Activated naive CD4-positive, alpha-beta T cell treated with anti-CD3 and anti-CD28 coated beads for 36 hours (primary cell): ENCODE data around the gene SMO. TPM values are rescaled to one million over a fixed set of nuclear protein-coding genes. Genes with fewer than 3 reads are reported as not detected.
"Not testable (repeated sequence)": the region's sequence is repeated elsewhere in the genome, so short reads cannot be mapped to it uniquely, and the experiment has no call there.

Experiments
- CTCF ChIA-PET: fragments of 350-600 bp; sonication (Branson Sonifier 250); formaldehyde crosslinking; loops from one replicate; lab custom pipeline; 2021; ENCODE audit warnings: antibody characterized with exemption; lab: Charles Lee
- DNase-seq: peaks from one replicate; pipeline ENCODE4 v3.0.0-alpha.2; 2020
- H3K27ac Mint-ChIP-seq: one replicate; pipeline ENCODE4 v1.8.0; 2021; ENCODE audit warnings: mild to moderate bottlenecking, mixed read lengths
- H3K27me3 Mint-ChIP-seq: one replicate; pipeline ENCODE4 v1.8.0; 2021; ENCODE audit warnings: low read depth, mixed read lengths
- H3K36me3 Mint-ChIP-seq: one replicate; pipeline ENCODE4 v1.8.0; 2021; ENCODE audit warnings: low read depth, mixed read lengths
- H3K4me1 Mint-ChIP-seq: one replicate; pipeline ENCODE4 v1.8.0; 2021; ENCODE audit warnings: low read depth, mixed read lengths
- H3K4me3 Mint-ChIP-seq: one replicate; pipeline ENCODE4 v1.8.0; 2021; ENCODE audit warnings: mild to moderate bottlenecking, moderate library complexity, mixed read lengths
- H3K9me3 Mint-ChIP-seq: one replicate; pipeline ENCODE4 v1.8.0; 2021; ENCODE audit warnings: mixed read lengths
- intact Hi-C: fragments of 100-400 bp; cut with micrococcal nuclease; formaldehyde crosslinking; loops from one replicate; pipeline ENCODE4 v1.15.1; 2023
- total RNA-seq, 2 experiments: library from RNA; stranded (reverse); gene quantifications; one replicate each; pipeline ENCODE4 v1.2.3, GENCODE V29; 2021

The SMO gene
- total RNA-seq, 2 experiments from 2014 or later, result 0.20 to 0.43 TPM

GRCh38 chr7:129213828-129214227, 25.4 kb downstream of the SMO start:
- CTCF ChIA-PET, result interaction anchor here (0.5 to 7.2 kb wide), 8 partner anchors 10 to 306 kb away, joined by 3 to 122 read pairs (median 4); no protein-coding TSS in a partner anchor
- peaks cover 3% of the 10 kb centered on the region for H3K4me1 Mint-ChIP-seq
- no peaks in the 10 kb centered on the region for H3K36me3 Mint-ChIP-seq
- no peak overlapping the region for H3K27ac Mint-ChIP-seq
- peak; percentile 45 for DNase-seq
- no peaks in the 10 kb centered on the region for H3K27me3 Mint-ChIP-seq
- intact Hi-C loops, result loop anchor here (5.0 kb wide), 1 partner anchor 422 kb away; the partner anchor contains the start of gene CCDC136
- no peaks in the 10 kb centered on the region for H3K9me3 Mint-ChIP-seq
- no peak overlapping the region for H3K4me3 Mint-ChIP-seq

- H3K4me1 Mint-ChIP-seq, intact Hi-C loops, H3K36me3 Mint-ChIP-seq, H3K9me3 Mint-ChIP-seq, H3K27me3 Mint-ChIP-seq, H3K4me3 Mint-ChIP-seq, DNase-seq, H3K27ac Mint-ChIP-seq: not testable (repeated sequence)
- CTCF ChIA-PET, result interaction anchor here (0.6 to 2.5 kb wide), 3 partner anchors 12 to 329 kb away, joined by 3 to 11 read pairs (median 3); no protein-coding TSS in a partner anchor
Measured at GRCh38 chr7:129215691-129216090, 27.3 kb downstream of the SMO start.

GRCh38 chr7:129216101-129216715, 27.8 kb downstream of the SMO start:
- H3K4me3 Mint-ChIP-seq, intact Hi-C loops, H3K36me3 Mint-ChIP-seq, H3K9me3 Mint-ChIP-seq, H3K27me3 Mint-ChIP-seq, DNase-seq, H3K4me1 Mint-ChIP-seq, H3K27ac Mint-ChIP-seq: not testable (repeated sequence)
- CTCF ChIA-PET, result interaction anchor here (0.6 to 2.5 kb wide), 3 partner anchors 56 to 926 kb away, joined by 3 to 11 read pairs (median 3); no protein-coding TSS in a partner anchor

- intact Hi-C loops, DNase-seq, H3K4me3 Mint-ChIP-seq, H3K4me1 Mint-ChIP-seq, H3K27me3 Mint-ChIP-seq, H3K27ac Mint-ChIP-seq, H3K36me3 Mint-ChIP-seq, H3K9me3 Mint-ChIP-seq: not testable (repeated sequence)
- CTCF ChIA-PET, result interaction anchor here (0.6 to 10.9 kb wide), 17 partner anchors 7 to 925 kb away, joined by 3 to 234 read pairs (median 11); no protein-coding TSS in a partner anchor
Measured at GRCh38 chr7:129216821-129217416, 28.5 kb downstream of the SMO start.

GRCh38 chr7:129218514-129219062, 30.2 kb downstream of the SMO start:
- no peak overlapping the region for H3K4me3 Mint-ChIP-seq
- no peaks in the 10 kb centered on the region for H3K9me3 Mint-ChIP-seq
- H3K27me3 Mint-ChIP-seq, result no peaks in the 10 kb centered on the region
- intact Hi-C loops, result loop anchor here (1.0 kb wide), 3 partner anchors 53 to 607 kb away; no protein-coding TSS in a partner anchor
- no peak overlapping the region for H3K27ac Mint-ChIP-seq
- no peaks in the 10 kb centered on the region for H3K36me3 Mint-ChIP-seq
- peaks cover 17% of the 10 kb centered on the region for H3K4me1 Mint-ChIP-seq
- DNase-seq, result peak; percentile 90
- CTCF ChIA-PET, result interaction anchor here (0.6 to 10.9 kb wide), 47 partner anchors 7 to 454 kb away, joined by 3 to 234 read pairs (median 5); no protein-coding TSS in a partner anchor

GRCh38 chr7:129219166-129219565, 30.7 kb downstream of the SMO start:
- DNase-seq, H3K27me3 Mint-ChIP-seq, H3K36me3 Mint-ChIP-seq, H3K4me3 Mint-ChIP-seq, H3K9me3 Mint-ChIP-seq, intact Hi-C loops, H3K27ac Mint-ChIP-seq: not testable (repeated sequence)
- CTCF ChIA-PET, result interaction anchor here (0.6 to 10.9 kb wide), 40 partner anchors 10 to 454 kb away, joined by 3 to 234 read pairs (median 6); no protein-coding TSS in a partner anchor
- H3K4me1 Mint-ChIP-seq, result peaks cover 19% of the 10 kb centered on the region

- H3K4me3 Mint-ChIP-seq, result peak overlapping the region; percentile 53
- H3K27ac Mint-ChIP-seq, result no peak overlapping the region
- CTCF ChIA-PET, result interaction anchor here (0.7 to 10.9 kb wide), 14 partner anchors 10 to 790 kb away, joined by 3 to 234 read pairs (median 3); no protein-coding TSS in a partner anchor
- H3K27me3 Mint-ChIP-seq, result no peaks in the 10 kb centered on the region
- intact Hi-C loops, result loop anchor here (5.0 to 10.0 kb wide), 2 partner anchors 393 to 415 kb away; partner anchors contain the start of gene NRF1
- H3K9me3 Mint-ChIP-seq, result no peaks in the 10 kb centered on the region
- no peak for DNase-seq
- no peaks in the 10 kb centered on the region for H3K36me3 Mint-ChIP-seq
- H3K4me1 Mint-ChIP-seq, result peaks cover 32% of the 10 kb centered on the region
Measured at GRCh38 chr7:129222064-129222463, 33.6 kb downstream of the SMO start.

- H3K9me3 Mint-ChIP-seq, result no peaks in the 10 kb centered on the region
- no peaks in the 10 kb centered on the region for H3K27me3 Mint-ChIP-seq
- no peaks in the 10 kb centered on the region for H3K36me3 Mint-ChIP-seq
- H3K27ac Mint-ChIP-seq, result peak within 1 kb of the TSS; percentile 90
- CTCF ChIA-PET, result interaction anchor here (0.9 to 10.9 kb wide), 2 partner anchors 47 to 74 kb away, joined by 3 to 234 read pairs; no protein-coding TSS in a partner anchor
- peaks cover 31% of the 10 kb centered on the region for H3K4me1 Mint-ChIP-seq
- intact Hi-C loops, result loop anchor here (1.0 to 10.0 kb wide), 12 partner anchors 35 to 786 kb away; partner anchors contain the start of genes NRF1 and TNPO3
- DNase-seq, result peak; percentile 99
- H3K4me3 Mint-ChIP-seq, result peak within 1 kb of the TSS; percentile 88
Measured at GRCh38 chr7:129224251-129225205, 36.1 kb downstream of the SMO start, which contains the start of gene AHCYL2. TSS of gene AHCYL2 (plus strand) at chr7:129225030.

- H3K36me3 Mint-ChIP-seq, result no peaks in the 10 kb centered on the region
- peak overlapping the region; percentile 60 for H3K27ac Mint-ChIP-seq
- peak; percentile 70 for DNase-seq
- intact Hi-C loops, result loop anchor here (1.0 to 10.0 kb wide), 6 partner anchors 143 to 785 kb away; partner anchors contain the start of gene NRF1
- H3K4me1 Mint-ChIP-seq, result peaks cover 31% of the 10 kb centered on the region
- H3K4me3 Mint-ChIP-seq, result peak overlapping the region; percentile 88
- no peaks in the 10 kb centered on the region for H3K9me3 Mint-ChIP-seq
- no peaks in the 10 kb centered on the region for H3K27me3 Mint-ChIP-seq
- CTCF ChIA-PET, result interaction anchor here (0.9 to 10.9 kb wide), 6 partner anchors 8 to 130 kb away, joined by 3 to 234 read pairs (median 4); no protein-coding TSS in a partner anchor
Measured at GRCh38 chr7:129225206-129225930, 36.9 kb downstream of the SMO start.

GRCh38 chr7:129225931-129226572, 37.6 kb downstream of the SMO start:
- Mint-ChIP-seq H3K4me3 (peak overlapping the region; percentile 88), H3K36me3 (no peaks in the 10 kb centered on the region), H3K4me1 (peaks cover 31% of the 10 kb centered on the region), H3K27me3 (no peaks in the 10 kb centered on the region), H3K9me3 (no peaks in the 10 kb centered on the region), H3K27ac (no peak overlapping the region)
- intact Hi-C loops, result loop anchor here (1.0 to 10.0 kb wide), 6 partner anchors 143 to 785 kb away; partner anchors contain the start of gene NRF1
- CTCF ChIA-PET, result interaction anchor here (0.6 to 10.9 kb wide), 7 partner anchors 8 to 492 kb away, joined by 3 to 234 read pairs (median 3); no protein-coding TSS in a partner anchor
- no peak for DNase-seq
